ENCODE data around the gene ST3GAL3.

The ST3GAL3 gene

DNA sequence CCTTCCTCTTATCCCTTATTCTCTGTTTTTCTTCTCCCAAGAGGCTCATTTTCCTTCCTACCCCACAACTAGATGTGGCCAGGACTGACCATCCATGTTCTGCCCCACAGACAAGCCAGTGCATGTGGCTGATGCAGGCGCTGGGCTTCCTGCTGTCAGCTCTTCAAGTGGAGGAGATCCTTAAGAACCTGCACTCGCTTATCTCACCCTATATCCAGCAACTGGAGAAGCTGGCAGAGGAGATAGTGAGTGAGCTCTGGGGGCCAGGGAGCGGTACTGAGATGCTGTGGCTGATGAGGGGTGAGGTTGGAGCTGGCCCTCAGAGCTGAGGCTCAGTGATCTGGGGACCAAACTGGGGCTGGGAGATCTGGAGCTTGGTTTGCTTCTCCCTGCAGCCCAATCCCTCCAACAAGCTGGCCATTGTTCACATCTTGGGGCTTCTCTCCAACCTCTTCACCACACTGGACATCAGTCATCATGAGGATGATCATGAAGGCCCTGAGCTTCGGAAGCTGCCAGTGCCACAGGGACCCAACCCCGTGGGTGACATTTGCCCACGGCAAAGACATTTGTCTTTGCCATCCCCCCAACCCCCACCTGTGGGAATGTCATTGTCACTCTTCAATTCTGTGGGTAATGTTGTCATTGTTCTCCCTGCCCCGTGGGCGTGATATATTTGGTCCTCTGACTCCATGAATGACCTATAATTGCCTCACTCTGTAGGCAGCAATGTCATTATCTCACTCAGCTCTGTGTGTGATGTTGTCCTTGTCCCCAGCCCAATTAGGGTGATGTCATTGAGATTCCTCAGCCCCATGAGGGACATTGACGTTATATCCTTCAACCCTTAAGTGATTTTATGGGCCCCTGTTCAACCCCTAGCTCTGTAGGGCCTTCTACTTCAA, 251.3 kb downstream of the ST3GAL3 start:
- peaks cover 13% of the 10 kb centered on the region for H3K36me3 ChIP-seq (ENCODE audit: control insufficient read depth, insufficient read depth, low read length)
- H3K27me3 ChIP-seq (replicated peaks; ENCODE audit: control insufficient read depth, insufficient read depth, low read length): no peaks in the 10 kb centered on the region
- TF ChIP-seq, protein P1, sequence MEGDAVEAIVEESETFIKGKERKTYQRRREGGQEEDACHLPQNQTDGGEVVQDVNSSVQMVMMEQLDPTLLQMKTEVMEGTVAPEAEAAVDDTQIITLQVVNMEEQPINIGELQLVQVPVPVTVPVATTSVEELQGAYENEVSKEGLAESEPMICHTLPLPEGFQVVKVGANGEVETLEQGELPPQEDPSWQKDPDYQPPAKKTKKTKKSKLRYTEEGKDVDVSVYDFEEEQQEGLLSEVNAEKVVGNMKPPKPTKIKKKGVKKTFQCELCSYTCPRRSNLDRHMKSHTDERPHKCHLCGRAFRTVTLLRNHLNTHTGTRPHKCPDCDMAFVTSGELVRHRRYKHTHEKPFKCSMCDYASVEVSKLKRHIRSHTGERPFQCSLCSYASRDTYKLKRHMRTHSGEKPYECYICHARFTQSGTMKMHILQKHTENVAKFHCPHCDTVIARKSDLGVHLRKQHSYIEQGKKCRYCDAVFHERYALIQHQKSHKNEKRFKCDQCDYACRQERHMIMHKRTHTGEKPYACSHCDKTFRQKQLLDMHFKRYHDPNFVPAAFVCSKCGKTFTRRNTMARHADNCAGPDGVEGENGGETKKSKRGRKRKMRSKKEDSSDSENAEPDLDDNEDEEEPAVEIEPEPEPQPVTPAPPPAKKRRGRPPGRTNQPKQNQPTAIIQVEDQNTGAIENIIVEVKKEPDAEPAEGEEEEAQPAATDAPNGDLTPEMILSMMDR (IDR thresholded peaks at IDR 0.05; ENCODE audit: insufficient read depth, low read length, poor library complexity, severe bottlenecking): no peak

DNA sequence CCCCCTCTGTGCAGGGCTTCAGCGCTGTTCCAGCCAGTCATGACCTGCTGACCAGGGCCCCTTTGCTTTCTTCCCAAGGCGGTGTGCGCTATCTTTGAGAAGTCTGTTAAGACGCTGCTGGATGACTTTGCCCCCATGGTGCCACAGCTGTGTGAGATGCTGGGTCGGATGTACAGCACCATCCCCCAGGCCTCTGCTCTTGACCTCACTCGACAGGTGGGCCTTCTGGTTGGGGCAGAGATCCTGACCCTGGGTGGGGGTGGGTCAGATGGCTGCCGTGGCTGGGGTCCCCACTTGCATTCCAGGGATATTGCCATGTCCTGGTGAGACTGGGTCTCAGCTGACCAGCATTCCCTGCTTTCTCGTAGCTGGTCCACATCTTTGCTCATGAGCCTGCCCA, 253.5 kb downstream of the ST3GAL3 start:
- H3K27me3 ChIP-seq (replicated peaks; ENCODE audit: control insufficient read depth, insufficient read depth, low read length): no peaks in the 10 kb centered on the region
- TF ChIP-seq, protein P1 (IDR thresholded peaks at IDR 0.05; ENCODE audit: insufficient read depth, low read length, poor library complexity, severe bottlenecking): no peak
- DNase-seq (ENCODE audit: extremely low read depth, insufficient read length): no peak
- peaks cover 17% of the 10 kb centered on the region for H3K36me3 ChIP-seq (ENCODE audit: control insufficient read depth, insufficient read depth, low read length)
- no peak overlapping the region for H3K4me3 ChIP-seq (replicated peaks; ENCODE audit: low read depth, low read length)

More for the DNA sequence above, 251.3 kb downstream of the ST3GAL3 start:
- no peak for DNase-seq (ENCODE audit: extremely low read depth, insufficient read length)
- no peak overlapping the region for H3K4me3 ChIP-seq (replicated peaks; ENCODE audit: low read depth, low read length)

DNA sequence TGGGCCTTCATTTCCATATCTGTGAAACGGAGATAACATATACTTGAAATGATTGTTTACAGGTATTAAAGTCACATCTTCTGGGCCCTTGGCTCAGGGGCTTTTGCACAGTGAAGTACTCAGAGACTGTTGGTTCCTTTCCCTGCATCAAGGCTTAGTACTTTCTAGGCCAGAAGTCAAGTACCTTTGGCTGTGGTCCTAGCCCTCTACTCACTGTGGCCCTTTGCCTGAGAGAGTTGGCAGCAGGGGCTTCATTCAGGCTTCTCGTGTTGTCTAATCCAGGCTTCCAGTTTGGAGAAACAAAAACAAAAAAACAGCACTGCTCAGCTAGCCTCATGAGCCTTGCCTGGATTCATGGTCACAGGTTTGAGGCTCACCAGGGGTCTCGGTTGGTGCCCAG, 254.4 kb downstream of the ST3GAL3 start:
- Histone ChIP-seq H3K36me3 (ENCODE audit: control insufficient read depth, insufficient read depth, low read length) (peaks cover 18% of the 10 kb centered on the region), H3K4me3 (replicated peaks; ENCODE audit: low read depth, low read length) (no peak overlapping the region), H3K27me3 (replicated peaks; ENCODE audit: control insufficient read depth, insufficient read depth, low read length) (no peaks in the 10 kb centered on the region)
- TF ChIP-seq, protein P1 (IDR thresholded peaks at IDR 0.05; ENCODE audit: insufficient read depth, low read length, poor library complexity, severe bottlenecking): no peak
- DNase-seq (ENCODE audit: extremely low read depth, insufficient read length): no peak

DNA sequence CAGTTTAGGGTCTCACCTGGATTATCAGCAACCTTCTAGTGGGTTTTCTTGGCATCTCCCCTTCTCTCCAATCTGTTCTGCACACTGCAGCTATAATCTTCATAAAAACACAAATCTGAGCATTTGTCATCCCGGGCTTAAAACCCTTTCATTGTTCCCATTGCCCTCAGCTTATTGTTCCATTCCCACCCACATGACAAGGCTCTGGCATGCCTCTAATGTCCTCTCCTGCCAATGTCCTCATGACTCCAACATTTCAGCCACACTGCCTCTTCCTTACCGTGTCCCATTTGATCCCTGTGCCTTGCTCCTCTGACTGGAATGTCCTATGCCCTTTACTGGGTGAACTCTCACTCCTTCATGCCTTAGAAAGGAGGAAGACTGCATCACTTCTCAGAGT, 255.0 kb downstream of the ST3GAL3 start:
- Histone ChIP-seq H3K4me3 (replicated peaks; ENCODE audit: low read depth, low read length) (no peak overlapping the region), H3K27me3 (replicated peaks; ENCODE audit: control insufficient read depth, insufficient read depth, low read length) (no peaks in the 10 kb centered on the region), H3K36me3 (ENCODE audit: control insufficient read depth, insufficient read depth, low read length) (peaks cover 20% of the 10 kb centered on the region)
- TF ChIP-seq, protein P1 (IDR thresholded peaks at IDR 0.05; ENCODE audit: insufficient read depth, low read length, poor library complexity, severe bottlenecking): no peak
- DNase-seq (ENCODE audit: extremely low read depth, insufficient read length): no peak

DNA sequence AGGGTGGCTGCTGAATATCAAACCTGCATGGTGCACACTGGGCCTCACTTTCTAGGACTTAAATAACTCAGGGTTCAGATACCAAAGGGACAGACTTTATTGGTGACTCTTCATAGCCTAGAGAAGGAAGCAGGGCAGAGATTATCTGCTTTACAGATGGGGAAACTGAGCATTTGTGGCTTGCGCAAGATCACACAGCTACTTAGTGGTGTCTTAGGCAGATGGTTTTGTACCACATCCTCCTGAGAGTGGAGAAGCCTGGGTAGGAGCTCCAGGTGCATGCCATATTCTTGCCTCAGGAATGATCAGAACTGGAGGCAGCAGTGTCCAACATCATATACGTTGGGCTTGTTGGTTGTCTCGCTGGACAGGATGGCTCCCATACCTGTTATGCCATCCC, 255.7 kb downstream of the ST3GAL3 start:
- TF ChIP-seq, protein P1 (IDR thresholded peaks at IDR 0.05; ENCODE audit: insufficient read depth, low read length, poor library complexity, severe bottlenecking): no peak
- H3K27me3 ChIP-seq (replicated peaks; ENCODE audit: control insufficient read depth, insufficient read depth, low read length): no peaks in the 10 kb centered on the region
- DNase-seq (ENCODE audit: extremely low read depth, insufficient read length): no peak
- H3K4me3 ChIP-seq (replicated peaks; ENCODE audit: low read depth, low read length): no peak overlapping the region
- H3K36me3 ChIP-seq (ENCODE audit: control insufficient read depth, insufficient read depth, low read length): peaks cover 20% of the 10 kb centered on the region

Data from GM06990 (cell line).